Activated CD8-positive, alpha-beta memory T cell treated with anti-CD3 and anti-CD28 coated beads, Interleukin-2, amount 10 ng/mL, durations not matched to agents 7 days and 5 days (primary cell): ENCODE results near the gene HJV. TPM values are rescaled to one million over a fixed set of nuclear protein-coding genes. Genes with fewer than 3 reads are reported as not detected.
A peak's percentile ranks its signal among the peaks of the same experiment; 100 is the strongest.
"Not testable (repeated sequence)": the region's sequence is repeated elsewhere in the genome, so short reads cannot be mapped to it uniquely, and the experiment has no call there.

Experiments used
- ATAC-seq: fragments of 150-1000 bp; cut with Tn5 transposase; one replicate; pipeline ENCODE4 v1.10.0; 2021; ENCODE audit warnings: moderate library complexity
- CTCF ChIA-PET: fragments of 350-600 bp; sonication (Branson Sonifier 250); formaldehyde crosslinking; loops from one replicate; lab custom pipeline; 2021; ENCODE audit warnings: antibody characterized with exemption; lab: Charles Lee
- DNase-seq: peaks from one replicate; pipeline ENCODE4 v3.0.0-alpha.2; 2020
- H3K27ac Mint-ChIP-seq: one replicate; pipeline ENCODE4 v1.8.0; 2021; ENCODE audit warnings: mild to moderate bottlenecking, mixed read lengths
- H3K27me3 Mint-ChIP-seq: one replicate; pipeline ENCODE4 v1.8.0; 2021; ENCODE audit warnings: mixed read lengths
- H3K36me3 Mint-ChIP-seq: one replicate; pipeline ENCODE4 v1.8.0; 2021; ENCODE audit warnings: mild to moderate bottlenecking, mixed read lengths
- H3K4me1 Mint-ChIP-seq: one replicate; pipeline ENCODE4 v1.8.0; 2021; ENCODE audit warnings: mixed read lengths
- H3K4me3 Mint-ChIP-seq: one replicate; pipeline ENCODE4 v1.8.0; 2021; ENCODE audit warnings: mild to moderate bottlenecking, moderate library complexity, mixed read lengths
- H3K9me3 Mint-ChIP-seq: one replicate; pipeline ENCODE4 v1.8.0; 2022; ENCODE audit warnings: low read depth, mixed read lengths
- total RNA-seq, 2 experiments: library from RNA; stranded (reverse); gene quantifications; one replicate each; pipeline ENCODE4 v1.2.3, GENCODE V29; 2021

The HJV gene
- total RNA-seq, 2 experiments from 2014 or later, result not detected

DNA sequence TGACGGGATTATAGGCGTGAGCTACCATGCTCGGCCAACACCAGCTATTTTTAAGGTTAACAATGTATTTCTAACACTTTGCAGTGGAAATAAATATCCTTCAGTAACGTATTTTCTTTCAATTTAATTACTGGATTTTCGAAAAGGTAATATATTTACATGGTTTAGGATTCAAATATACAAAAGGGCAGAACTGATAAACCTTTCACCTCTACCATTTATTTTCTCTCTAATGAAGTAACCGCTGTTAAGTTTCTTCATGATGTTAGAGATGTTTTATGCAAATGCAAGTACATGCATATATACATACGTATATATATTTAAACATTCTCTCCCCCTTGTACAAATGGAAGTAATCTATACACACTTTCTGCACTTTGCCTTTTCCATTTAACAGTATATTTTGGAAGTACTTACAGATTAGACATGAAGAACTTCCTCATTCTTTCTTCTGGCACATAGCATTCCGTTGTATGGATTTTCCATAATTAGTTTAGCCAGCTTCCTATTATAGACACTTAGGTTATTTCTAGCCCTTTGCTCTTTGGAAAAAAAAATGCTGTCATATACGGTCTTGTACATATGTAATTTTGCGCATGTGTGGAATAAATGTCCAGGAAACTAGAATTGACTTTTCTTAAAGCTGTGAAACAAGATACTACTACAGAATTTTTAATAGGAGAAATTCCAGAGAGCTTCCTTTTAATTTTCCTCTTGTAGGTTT lies 14.9 kb upstream of the HJV start:
- CTCF ChIA-PET, result interaction anchor here (0.9 to 9.5 kb wide), 13 partner anchors 11 to 177 kb away, joined by 3 to 64 read pairs (median 5); partner anchors contain the start of genes ANKRD34A, HJV, LIX1L and POLR3GL
- DNase-seq, result no peak
- H3K9me3 Mint-ChIP-seq, result no peaks in the 10 kb centered on the region
- peaks cover 14% of the 10 kb centered on the region for H3K27me3 Mint-ChIP-seq
- H3K36me3 Mint-ChIP-seq, result peaks cover 4% of the 10 kb centered on the region
- H3K4me3 Mint-ChIP-seq, result peak overlapping the region; percentile 88
- peak overlapping the region; percentile 97 for H3K27ac Mint-ChIP-seq
- no peak for ATAC-seq
- H3K4me1 Mint-ChIP-seq, result peaks cover 33% of the 10 kb centered on the region

DNA sequence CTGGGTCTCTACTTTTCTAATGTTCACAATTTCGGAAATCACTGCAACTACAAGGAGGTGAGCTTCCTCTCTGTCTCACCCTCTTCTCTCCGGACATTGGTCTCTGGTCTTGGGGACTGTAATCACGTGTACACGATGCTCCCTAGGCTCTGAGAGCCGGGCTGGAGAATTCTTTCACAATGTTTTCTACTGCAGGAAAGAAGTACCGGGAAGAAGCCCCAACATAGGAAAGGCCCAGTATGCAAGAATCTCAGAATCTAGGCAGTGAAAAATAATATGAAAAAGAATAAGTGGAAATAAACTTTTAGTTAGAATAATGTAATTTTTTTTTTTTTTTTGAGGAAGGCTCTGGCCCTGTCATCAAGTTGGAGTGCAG lies 13.5 kb upstream of the HJV start:
- CTCF ChIA-PET, result interaction anchor here (0.8 to 9.5 kb wide), 13 partner anchors 10 to 190 kb away, joined by 3 to 64 read pairs (median 4); partner anchors contain the start of genes HJV, LIX1L, NUDT17 and RBM8A
- DNase-seq, result no peak
- peaks cover 32% of the 10 kb centered on the region for H3K4me1 Mint-ChIP-seq
- no peak for ATAC-seq
- peak overlapping the region; percentile 88 for H3K4me3 Mint-ChIP-seq
- H3K9me3 Mint-ChIP-seq, result no peaks in the 10 kb centered on the region
- H3K27ac Mint-ChIP-seq, result peak overlapping the region; percentile 89
- H3K27me3 Mint-ChIP-seq, result peaks cover 18% of the 10 kb centered on the region
- H3K36me3 Mint-ChIP-seq, result peaks cover 4% of the 10 kb centered on the region

GRCh38 chr1:146032631-146033219 lies 11.2 kb upstream of the HJV start:
- CTCF ChIA-PET, result interaction anchor here (0.7 to 9.5 kb wide), 17 partner anchors 10 to 188 kb away, joined by 3 to 64 read pairs (median 4); partner anchors contain the start of genes ANKRD34A, HJV, NUDT17 and POLR3GL

DNA sequence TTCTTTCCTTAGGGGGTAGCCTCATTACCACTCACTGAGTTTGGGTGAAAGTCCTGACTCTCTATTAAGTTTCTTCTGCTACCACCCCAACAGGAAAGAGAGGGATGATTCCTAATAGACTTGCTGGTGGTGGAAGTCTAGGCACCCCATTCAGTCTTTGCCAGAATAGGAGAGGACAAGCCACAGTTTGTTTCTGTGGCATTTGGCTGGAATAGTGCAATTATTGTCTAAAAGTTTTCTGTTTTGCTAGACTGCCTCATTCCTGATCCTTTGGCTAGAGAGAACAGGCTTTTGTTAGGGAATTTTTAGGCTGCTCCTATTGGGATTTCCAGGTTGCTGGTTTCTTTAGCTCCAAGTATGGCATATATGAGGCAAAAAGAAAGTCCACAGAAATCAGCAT lies 9.9 kb upstream of the HJV start:
- H3K27ac Mint-ChIP-seq, result no peak overlapping the region
- peaks cover 2% of the 10 kb centered on the region for H3K36me3 Mint-ChIP-seq
- peaks cover 18% of the 10 kb centered on the region for H3K27me3 Mint-ChIP-seq
- CTCF ChIA-PET, result interaction anchor here (0.9 to 9.5 kb wide), 8 partner anchors 10 to 187 kb away, joined by 3 to 64 read pairs (median 10); partner anchors contain the start of genes HJV and NUDT17
- H3K9me3 Mint-ChIP-seq, result no peaks in the 10 kb centered on the region
- peaks cover 21% of the 10 kb centered on the region for H3K4me1 Mint-ChIP-seq
- no peak overlapping the region for H3K4me3 Mint-ChIP-seq
- no peak for ATAC-seq
- no peak for DNase-seq

More at GRCh38 chr1:146032631-146033219, 11.2 kb upstream of the HJV start:
- DNase-seq (no peak), ATAC-seq (no peak)
- peaks cover 2% of the 10 kb centered on the region for H3K36me3 Mint-ChIP-seq
- peaks cover 25% of the 10 kb centered on the region for H3K4me1 Mint-ChIP-seq
- peaks cover 14% of the 10 kb centered on the region for H3K27me3 Mint-ChIP-seq
- no peaks in the 10 kb centered on the region for H3K9me3 Mint-ChIP-seq
- H3K27ac Mint-ChIP-seq, result no peak overlapping the region
- H3K4me3 Mint-ChIP-seq, result no peak overlapping the region

DNA sequence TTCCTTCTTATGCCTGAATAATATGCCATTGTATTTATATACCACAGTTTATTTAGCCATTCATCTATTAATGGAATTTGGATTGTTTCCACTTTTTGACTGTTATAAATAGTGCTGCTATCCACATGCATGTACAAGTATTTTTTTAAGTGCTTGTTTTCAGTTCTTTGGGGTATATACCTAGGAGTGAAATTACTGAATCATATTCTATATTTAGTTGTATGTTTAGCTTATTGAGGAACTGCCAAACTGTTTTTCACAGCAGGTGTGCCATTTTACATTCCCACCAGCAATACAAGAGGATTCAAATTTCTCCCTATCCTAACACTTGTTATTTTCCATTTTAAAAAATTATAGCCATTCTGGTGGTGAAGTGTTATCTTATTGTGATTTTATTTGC lies 7.6 kb upstream of the HJV start:
- CTCF ChIA-PET, result interaction anchor here (0.7 kb wide), 1 partner anchor 184 kb away, joined by 3 read pairs; no protein-coding TSS in a partner anchor

GRCh38 chr1:146026650-146027049 lies 5.1 kb upstream of the HJV start:
- not testable (repeated sequence) for ATAC-seq, H3K27ac Mint-ChIP-seq, H3K4me1 Mint-ChIP-seq, H3K36me3 Mint-ChIP-seq, H3K9me3 Mint-ChIP-seq, H3K4me3 Mint-ChIP-seq, DNase-seq
- H3K27me3 Mint-ChIP-seq, result peaks cover 41% of the 10 kb centered on the region
- CTCF ChIA-PET, result interaction anchor here (1.2 kb wide), 1 partner anchor 180 kb away, joined by 4 read pairs; no protein-coding TSS in a partner anchor

More for the DNA sequence above, 7.6 kb upstream of the HJV start:
- Mint-ChIP-seq H3K9me3 (no peaks in the 10 kb centered on the region), H3K4me1 (peaks cover 5% of the 10 kb centered on the region), H3K36me3 (no peaks in the 10 kb centered on the region), H3K4me3 (no peak overlapping the region), H3K27me3 (peaks cover 29% of the 10 kb centered on the region), H3K27ac (no peak overlapping the region)
- DNase-seq (no peak), ATAC-seq (no peak)

DNA sequence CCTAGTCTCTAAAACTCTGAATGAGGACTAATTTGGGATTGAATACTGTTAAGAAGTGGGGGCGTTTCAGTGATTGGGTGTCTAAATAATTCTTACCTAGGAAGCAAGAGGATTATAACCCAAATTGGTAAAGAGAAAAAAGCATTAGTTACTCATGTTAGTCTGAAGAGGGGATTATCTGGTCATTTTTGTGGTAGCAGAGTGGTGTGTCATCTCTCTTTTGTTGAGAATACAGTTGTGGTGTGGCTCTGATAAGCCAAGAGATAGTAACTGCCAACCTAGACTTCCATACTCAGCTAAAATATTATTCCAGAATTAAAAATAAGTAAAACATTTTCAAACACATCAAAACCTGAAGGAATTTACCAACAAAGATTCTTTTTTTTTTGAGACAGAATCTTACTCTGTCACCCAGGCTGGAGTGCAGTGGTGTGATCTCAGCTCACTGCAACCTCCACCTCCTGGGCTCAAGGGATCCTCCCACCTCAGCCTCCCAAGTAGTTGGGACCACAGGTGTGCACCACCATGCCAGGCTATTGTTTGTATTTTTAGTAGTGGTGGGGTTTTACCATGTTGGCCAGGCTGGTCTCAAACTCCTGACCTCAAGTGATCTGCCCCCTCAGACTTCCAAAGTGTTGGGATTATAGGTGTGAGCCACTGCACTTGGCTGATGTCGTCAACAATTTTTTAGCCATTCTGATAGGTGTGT lies 4.4 kb upstream of the HJV start:
- not testable (repeated sequence) for DNase-seq, H3K36me3 Mint-ChIP-seq, H3K4me3 Mint-ChIP-seq, ATAC-seq, H3K27ac Mint-ChIP-seq, H3K9me3 Mint-ChIP-seq, H3K4me1 Mint-ChIP-seq
- peaks cover 45% of the 10 kb centered on the region for H3K27me3 Mint-ChIP-seq
- CTCF ChIA-PET, result interaction anchor here (1.2 to 1.7 kb wide), 4 partner anchors 9 to 181 kb away, joined by 4 to 7 read pairs (median 4); partner anchors contain the start of gene NUDT17

- Mint-ChIP-seq H3K4me3 (no peak overlapping the region), H3K4me1 (peaks cover 4% of the 10 kb centered on the region), H3K9me3 (no peaks in the 10 kb centered on the region), H3K36me3 (no peaks in the 10 kb centered on the region), H3K27ac (no peak overlapping the region), H3K27me3 (peaks cover 71% of the 10 kb centered on the region)
- CTCF ChIA-PET, result interaction anchor here (1.2 to 2.3 kb wide), 6 partner anchors 10 to 131 kb away, joined by 3 to 15 read pairs (median 4); no protein-coding TSS in a partner anchor
- no peak for ATAC-seq
- no peak for DNase-seq
Observed at GRCh38 chr1:146022403-146023127, 1.0 kb upstream of the HJV start.

GRCh38 chr1:146021050-146021445 lies 487 bp downstream of the HJV start:
- CTCF ChIA-PET, result interaction anchor here (1.2 to 2.3 kb wide), 3 partner anchors 12 to 129 kb away, joined by 3 to 15 read pairs (median 7); no protein-coding TSS in a partner anchor
- no peak overlapping the region for H3K27ac Mint-ChIP-seq

DNA sequence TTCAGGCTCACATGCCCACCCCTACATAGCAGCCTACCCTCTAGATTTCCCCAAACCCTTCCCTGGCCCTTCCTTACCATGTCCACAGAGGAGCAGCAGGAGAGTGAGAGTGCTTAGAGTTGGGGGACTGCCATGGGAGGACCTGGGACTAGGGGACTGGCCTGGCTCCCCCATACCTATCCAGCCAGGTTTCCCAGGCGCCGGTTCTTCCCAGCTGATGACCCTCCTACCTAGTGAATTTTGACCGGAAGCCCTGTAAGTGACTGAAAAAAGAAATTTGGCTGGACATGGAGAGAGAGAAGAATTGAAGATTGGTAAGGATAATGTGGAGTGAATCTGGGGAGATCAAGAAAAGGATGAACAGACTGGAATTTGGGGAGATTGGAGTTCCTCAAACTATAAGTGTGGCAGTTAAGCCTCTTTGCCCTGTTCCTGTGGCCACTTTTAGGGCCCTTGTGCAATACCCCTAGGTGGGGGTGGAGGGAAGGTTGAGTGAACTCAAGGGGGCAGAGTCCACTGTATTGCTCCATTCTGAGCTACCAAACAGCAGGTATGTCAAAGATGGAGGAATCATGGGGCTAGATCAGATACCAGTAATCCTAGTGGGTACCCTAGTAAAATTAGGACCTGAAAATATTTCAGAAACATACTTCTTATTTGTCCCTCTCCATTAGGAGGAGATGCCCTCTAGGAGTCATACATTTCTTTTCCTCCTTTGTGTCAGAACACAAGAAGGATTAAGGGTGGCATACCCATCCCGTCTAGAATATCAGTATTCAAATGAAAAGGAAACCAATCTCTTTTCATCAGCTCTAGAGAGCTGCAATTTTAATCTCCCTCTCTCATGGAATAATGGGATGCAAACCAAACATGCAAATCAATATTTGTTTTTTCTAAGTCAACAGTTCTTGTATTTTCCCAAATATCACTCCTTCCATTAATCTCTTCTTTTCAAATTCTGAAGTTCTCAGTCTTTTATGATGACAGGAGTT lies 1.2 kb downstream of the HJV start:
- no peak for DNase-seq
- CTCF ChIA-PET, result interaction anchor here (0.8 to 14.6 kb wide), 4 partner anchors 12 to 186 kb away, joined by 4 to 168 read pairs (median 11); partner anchors contain the start of gene NUDT17
- no peaks in the 10 kb centered on the region for H3K36me3 Mint-ChIP-seq
- ATAC-seq, result no peak
- H3K9me3 Mint-ChIP-seq, result no peaks in the 10 kb centered on the region
- H3K4me3 Mint-ChIP-seq, result no peak overlapping the region
- H3K27me3 Mint-ChIP-seq, result peaks cover 79% of the 10 kb centered on the region
- no peak overlapping the region for H3K27ac Mint-ChIP-seq
- H3K4me1 Mint-ChIP-seq, result peaks cover 4% of the 10 kb centered on the region

More at GRCh38 chr1:146021050-146021445, 487 bp downstream of the HJV start:
- no peaks in the 10 kb centered on the region for H3K36me3 Mint-ChIP-seq
- no peak overlapping the region for H3K4me3 Mint-ChIP-seq
- no peaks in the 10 kb centered on the region for H3K9me3 Mint-ChIP-seq
- DNase-seq (no peak), ATAC-seq (no peak)
- peaks cover 81% of the 10 kb centered on the region for H3K27me3 Mint-ChIP-seq
- H3K4me1 Mint-ChIP-seq, result peaks cover 4% of the 10 kb centered on the region

GRCh38 chr1:146019231-146020057 lies 2.1 kb downstream of the HJV start:
- DNase-seq (no peak), ATAC-seq (peak; percentile 53)
- CTCF ChIA-PET, result interaction anchor here (0.6 to 14.6 kb wide), 6 partner anchors 8 to 185 kb away, joined by 3 to 168 read pairs (median 11); partner anchors contain the start of gene NUDT17
- H3K4me3 Mint-ChIP-seq, result no peak overlapping the region
- H3K9me3 Mint-ChIP-seq, result no peaks in the 10 kb centered on the region
- peaks cover 4% of the 10 kb centered on the region for H3K4me1 Mint-ChIP-seq
- H3K36me3 Mint-ChIP-seq, result no peaks in the 10 kb centered on the region
- peaks cover 78% of the 10 kb centered on the region for H3K27me3 Mint-ChIP-seq
- no peak overlapping the region for H3K27ac Mint-ChIP-seq
